Hair follicular keratinocyte (primary cell): Measurements from ENCODE around the gene CST5. TPM values are rescaled to one million over a fixed set of nuclear protein-coding genes. Genes with fewer than 3 reads are reported as not detected.

ENCODE experiments used
- total RNA-seq: library from RNA; depleted of rRNA; stranded (reverse); fragments of >200 nt; gene quantifications from 2 replicates; pipeline ENCODE4 v1.2.3, GENCODE V29; 2015

Gene CST5, protein sequence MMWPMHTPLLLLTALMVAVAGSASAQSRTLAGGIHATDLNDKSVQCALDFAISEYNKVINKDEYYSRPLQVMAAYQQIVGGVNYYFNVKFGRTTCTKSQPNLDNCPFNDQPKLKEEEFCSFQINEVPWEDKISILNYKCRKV
- total RNA-seq: not detected in 2 replicates

DNA sequence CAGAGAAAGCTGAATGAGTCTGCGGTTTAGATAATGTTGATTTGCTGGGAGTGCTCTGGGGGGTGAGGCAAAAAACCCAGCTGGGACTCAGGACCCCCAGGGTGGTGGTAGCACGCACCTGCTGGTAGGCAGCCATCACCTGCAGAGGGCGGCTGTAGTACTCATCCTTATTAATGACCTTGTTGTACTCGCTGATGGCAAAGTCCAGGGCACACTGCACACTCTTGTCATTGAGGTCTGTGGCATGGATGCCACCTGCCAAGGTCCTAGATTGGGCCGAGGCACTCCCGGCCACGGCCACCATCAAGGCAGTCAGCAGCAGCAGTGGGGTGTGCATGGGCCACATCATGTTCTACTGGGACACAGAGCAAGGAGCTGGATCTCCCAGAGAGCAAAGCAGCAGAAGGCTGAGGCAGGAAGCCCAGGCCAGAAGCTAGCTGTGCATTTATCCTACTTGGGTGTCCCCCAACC, at the start of gene CST5:
Gene CST5, minus strand, starts transcription at position 421 of the 471 bp plus-strand sequence. Its CDS starts 72 bp downstream, at position 349.

DNA sequence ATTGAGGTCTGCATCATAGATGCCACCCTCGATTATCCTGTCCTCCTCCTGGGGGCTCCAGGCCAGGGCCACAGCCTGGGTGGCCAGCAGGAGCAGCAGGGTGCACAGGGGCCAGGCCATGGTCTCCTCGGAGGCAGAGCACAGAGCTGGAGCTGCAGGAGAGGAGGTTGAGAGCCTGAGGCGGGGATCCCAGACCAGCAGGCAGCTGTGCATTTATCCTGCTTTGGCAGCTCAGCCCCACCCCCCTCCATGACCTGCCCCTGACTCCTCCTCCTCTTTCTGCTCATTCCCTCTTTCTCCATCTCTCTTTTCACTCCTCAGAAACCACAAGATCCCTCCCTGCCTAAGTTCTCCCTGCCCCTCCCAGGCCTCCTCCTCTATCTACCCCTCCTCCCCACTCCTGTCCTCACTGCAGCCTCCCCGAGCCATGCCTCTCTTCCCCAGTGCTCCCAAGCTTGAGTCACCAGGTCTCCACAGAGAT, 53.0 kb downstream of the CST5 start, which contains the start of gene CST2:
Gene CST2, minus strand, starts transcription at position 189 of the 481 bp plus-strand sequence. Its CDS starts 69 bp downstream, at position 120.

Other genes with a start within 250 kb of the CST5 start
- gene CST3, start 241.8 kb downstream of the CST5 start, total RNA-seq: 353 and 458 TPM in 2 replicates
- not detected in 2 replicates for gene CST4, start 190.7 kb downstream of the CST5 start, total RNA-seq
- gene CST1, start 128.8 kb downstream of the CST5 start, total RNA-seq: not detected in 2 replicates
- gene CST2, start 53.0 kb downstream of the CST5 start, total RNA-seq: not detected in 2 replicates
- gene GGTLC1, start 109.0 kb upstream of the CST5 start, total RNA-seq: not detected in 2 replicates